HepG2 (cell line): Measurements from ENCODE around the gene ATP11A. TPM values are rescaled to one million over a fixed set of nuclear protein-coding genes. Genes with fewer than 3 reads are reported as not detected.

Experiments
- ATAC-seq: fragments of 200-7000 bp; cut with Tn5 transposase; 3 replicates; pipeline ENCODE4 v1.9.1; 2020; ENCODE audit warnings: mild to moderate bottlenecking, moderate library complexity
- BruUV-seq: library from RNA; stranded (reverse); fragments of 400-500 nt; replicated peaks from 2 replicates; lab custom pipeline; 2021; lab: Mats Ljungman, UMichigan
- CTCF ChIA-PET: fragments of 300-600 bp; formaldehyde crosslinking; extraction: SDS; loops from one replicate; lab custom pipeline; 2021; ENCODE audit warnings: low total read pairs, inconsistent platforms, low intra/inter-chr PET ratio; lab: Yijun Ruan, JAX
- POLR2A ChIA-PET: fragments of 350-600 bp; sonication (Branson Sonifier 250); formaldehyde crosslinking; loops from one replicate; lab custom pipeline; 2020; ENCODE audit warnings: antibody characterized with exemption, inconsistent platforms; lab: Yijun Ruan, JAX
- DNase-seq: peaks from one replicate; pipeline ENCODE4 v3.0.0-alpha.2; 2015; ENCODE audit warnings: low spot score
- FAIRE-seq: peaks from 3 replicates; lab custom pipeline; 2011; peaks lifted over from hg19 to GRCh38; lab: Jason Lieb, UNC
- H2AFZ ChIP-seq: one replicate; pipeline ENCODE4 v1.6.1; 2011; ENCODE audit warnings: low read length, inconsistent platforms
- H3K27ac ChIP-seq: fragments of 300-600 bp; 3 replicates; pipeline ENCODE4 v1.8.0; 2011; ENCODE audit warnings: mixed run types, mild to moderate bottlenecking, mixed read lengths, low read length, inconsistent platforms; ENCODE audit not compliant: insufficient read depth; ENCODE audit errors: extremely low read length
- H3K27me3 ChIP-seq, 2 experiments: fragments of 200-600 bp in 1 of 2; 2 replicates in 1 of 2; 3 replicates in 1 of 2; pipeline versions ENCODE4 v1.6.0 to v1.8.0; 2011; ENCODE audit warnings: low read length in 2 of 2, mild to moderate bottlenecking in 2 of 2, moderate library complexity in 2 of 2, inconsistent platforms in 1 of 2; ENCODE audit not compliant: insufficient read depth in 2 of 2, control insufficient read depth in 1 of 2
- H3K36me3 ChIP-seq, 2 experiments: fragments of 200-600 bp in 1 of 2; replicated peaks in 1 of 2; 2 replicates in 1 of 2; 3 replicates in 1 of 2; pipeline versions ENCODE4 v1.5.1 to v1.8.0; 2011; ENCODE audit warnings: low read length in 2 of 2, inconsistent platforms in 1 of 2; ENCODE audit not compliant: insufficient read depth in 2 of 2, control insufficient read depth in 1 of 2
- H3K4me1 ChIP-seq: 2 replicates; pipeline ENCODE4 v1.5.1; 2012; ENCODE audit warnings: low read length, inconsistent platforms; ENCODE audit not compliant: insufficient read depth
- H3K4me2 ChIP-seq: 2 replicates; pipeline ENCODE4 v1.6.0; 2011; ENCODE audit warnings: low read depth, low read length, inconsistent platforms
- H3K4me3 ChIP-seq, 3 experiments: fragments of 200-600 bp in 1 of 3; sonication (generic), shearing (Covaris generic) in 1 of 3; replicated peaks in 1 of 3; 2 replicates each; pipeline ENCODE4 v1.5.1; 2011 to 2016; ENCODE audit warnings: low read length in 3 of 3, inconsistent platforms in 2 of 3, low read depth in 2 of 3, mild to moderate bottlenecking in 2 of 3, control low read depth in 1 of 3, mixed read lengths in 1 of 3; ENCODE audit not compliant: insufficient read depth in 1 of 3
- H3K79me2 ChIP-seq: one replicate; pipeline ENCODE4 v1.6.1; 2011; ENCODE audit warnings: low read length, inconsistent platforms; ENCODE audit not compliant: insufficient read depth
- H3K9ac ChIP-seq: 2 replicates; pipeline ENCODE4 v1.6.0; 2011; ENCODE audit warnings: mild to moderate bottlenecking, low read depth, low read length, inconsistent platforms; ENCODE audit not compliant: insufficient read depth
- H3K9me3 ChIP-seq: 2 replicates; pipeline ENCODE4 v1.5.1; 2012; ENCODE audit warnings: mild to moderate bottlenecking, low read length
- H4K20me1 ChIP-seq: 2 replicates; pipeline ENCODE4 v1.6.0; 2011; ENCODE audit warnings: inconsistent platforms, mild to moderate bottlenecking, low read length, moderate library complexity; ENCODE audit not compliant: insufficient read depth
- ISL2 ChIP-seq: sonication (generic); formaldehyde crosslinking; IDR thresholded peaks from 2 replicates; pipeline ENCODE4 v1.5.0; 2020; ENCODE audit warnings: missing genetic modification reagents
- NCOA5 ChIP-seq: sonication (generic); formaldehyde crosslinking; IDR thresholded peaks from 2 replicates; pipeline ENCODE4 v1.4.0; 2020; ENCODE audit warnings: missing genetic modification reagents
- PCBP1 ChIP-seq: fragments of 200-400 bp; formaldehyde crosslinking; IDR thresholded peaks from 2 replicates; pipeline ENCODE4 v1.6.1; 2017; ENCODE audit warnings: mild to moderate bottlenecking, low read depth, low read length, borderline replicate concordance
- RBM22 ChIP-seq: fragments of 200-400 bp; formaldehyde crosslinking; optimal IDR thresholded peaks from 2 replicates; pipeline ENCODE3; 2017; ENCODE audit warnings: mild to moderate bottlenecking, low read length, moderate library complexity
- RFX3 ChIP-seq: IDR thresholded peaks from 2 replicates; pipeline ENCODE4 v1.6.1; 2016; ENCODE audit warnings: missing biosample characterization, missing genetic modification reagents
- SIX4 ChIP-seq: sonication (generic); formaldehyde crosslinking; IDR thresholded peaks from 2 replicates; pipeline ENCODE4 v1.4.0; 2020; ENCODE audit warnings: missing genetic modification reagents
- ZBTB3 ChIP-seq: sonication (generic); formaldehyde crosslinking; IDR thresholded peaks from 2 replicates; pipeline ENCODE4 v1.4.0; 2020; ENCODE audit warnings: low read depth, mild to moderate bottlenecking, moderate library complexity, missing genetic modification reagents, borderline replicate concordance
- ZFY ChIP-seq: sonication (generic); formaldehyde crosslinking; IDR thresholded peaks from 2 replicates; pipeline ENCODE4 v1.4.0; 2020; ENCODE audit warnings: missing genetic modification reagents
- ZNF790 ChIP-seq: sonication (generic); formaldehyde crosslinking; IDR thresholded peaks from 2 replicates; pipeline ENCODE4 v1.8.0; 2022; ENCODE audit warnings: missing genetic modification reagents, mild to moderate bottlenecking, borderline replicate concordance
- WGBS: methylation state at CpG from one replicate; pipeline ENCODE4 v1.1.6; 2017; ENCODE audit warnings: low lambda C conversion rate; 5-methylcytosine and 5-hydroxymethylcytosine counted together
- in situ Hi-C: cut with HindIII; loops from 2 replicates; pipeline ENCODE4 v1.10.0; 2017; ENCODE audit warnings: low pct_unique_long_range_greater_than_20kb; ENCODE audit not compliant: extremely low pct_ligation_motif_present
- intact Hi-C: fragments of 100-400 bp; cut with micrococcal nuclease; formaldehyde crosslinking; loops from one replicate; pipeline ENCODE4 v1.10.0; 2022; ENCODE audit not compliant: unreplicated experiment
- polyA plus RNA-seq, 8 experiments: library from polyadenylated mRNA; depleted of rRNA in 3 of 8; stranded (reverse) in 7 of 8; unstranded in 1 of 8; fragments of >200 nt; fragmentation: Illumina TruSeq in 4 of 8; extraction: Trizol in 4 of 8; gene quantifications; 2 replicates each; pipeline versions ENCODE4 v1.2.1 to v1.2.3, GENCODE V29; 2011 to 2016; ENCODE audit warnings: low read depth in 4 of 8, missing spikeins in 1 of 8, mixed read lengths in 1 of 8; ENCODE audit not compliant: insufficient read depth in 1 of 8
- total RNA-seq, 5 experiments: library from RNA; depleted of rRNA; stranded (reverse); fragments of >200 nt; fragmentation: Illumina TruSeq; extraction: Trizol; gene quantifications; 2 replicates each; pipeline ENCODE4 v1.2.3, GENCODE V29; 2016; ENCODE audit warnings: low read depth in 1 of 5

ATP11A gene
- total and polyA plus RNA-seq, 2 of the 13 experiments (the other 11 are each of a cell fraction or from before 2014, with no cell fraction given) = 18.4 to 20.1 TPM

- no peak for TF ChIP-seq ISL2 (CRISPR knock-in tag)
- no peak for TF ChIP-seq ZNF790 (CRISPR knock-in tag)
- TF ChIP-seq ZFY (CRISPR knock-in tag) = no peak
- TF ChIP-seq PCBP1 = no peak
- TF ChIP-seq RFX3 (CRISPR knock-in tag) = no peak
- TF ChIP-seq SIX4 (CRISPR knock-in tag) = no peak
Measured at GRCh38 chr13:112855859-112856258, 166.0 kb downstream of the ATP11A start (continued).

- no peak for ATAC-seq
- no TSS peak for BruUV-seq
- no peak for TF ChIP-seq NCOA5
- TF ChIP-seq ZBTB3 = no peak
- TF ChIP-seq RBM22 = peak; percentile 56
- in situ Hi-C loops (no loop called here), intact Hi-C loops (no loop called here)
- Histone ChIP-seq H4K20me1 (no peaks in the 10 kb centered on the region), H3K9ac (no peak overlapping the region), H3K79me2 (no peaks in the 10 kb centered on the region), H3K4me3 (no peak overlapping the region), H3K9me3 (no peaks in the 10 kb centered on the region), H3K4me1 (no peaks in the 10 kb centered on the region), H3K27me3 (no peaks in the 10 kb centered on the region), H2AFZ (no peak overlapping the region), H3K36me3 (peaks cover 38 to 93% of the 10 kb centered on the region in 2 experiments), H3K27ac (no peak overlapping the region), H3K4me2 (no peak overlapping the region)
- DNase-seq = no peak
- POLR2A ChIA-PET = no interaction called here
- CTCF ChIA-PET = no interaction called here
- FAIRE-seq = no peak
- WGBS = 98% methylated on average over 20 of the region's 20 CpGs
Measured at GRCh38 chr13:112857914-112858490, 168.2 kb downstream of the ATP11A start.
